OCI-LY1 (cell line): ENCODE data around the gene TEX14.

ENCODE experiments used
- CTCF ChIP-seq: fragments of 200-600 bp; sonication (generic), shearing (Covaris generic); IDR thresholded peaks from 2 replicates; pipeline ENCODE4 v1.5.1; 2017; ENCODE audit warnings: mild to moderate bottlenecking, antibody characterized with exemption, low read length, moderate library complexity, mixed read lengths
- EZH2 ChIP-seq: fragments of 200-600 bp; sonication (generic), shearing (Covaris generic); IDR thresholded peaks from 2 replicates; pipeline ENCODE4 v1.8.0; 2017; ENCODE audit warnings: borderline replicate concordance, mixed run types, mild to moderate bottlenecking, antibody characterized with exemption, low read length, moderate library complexity, mixed read lengths

DNA sequence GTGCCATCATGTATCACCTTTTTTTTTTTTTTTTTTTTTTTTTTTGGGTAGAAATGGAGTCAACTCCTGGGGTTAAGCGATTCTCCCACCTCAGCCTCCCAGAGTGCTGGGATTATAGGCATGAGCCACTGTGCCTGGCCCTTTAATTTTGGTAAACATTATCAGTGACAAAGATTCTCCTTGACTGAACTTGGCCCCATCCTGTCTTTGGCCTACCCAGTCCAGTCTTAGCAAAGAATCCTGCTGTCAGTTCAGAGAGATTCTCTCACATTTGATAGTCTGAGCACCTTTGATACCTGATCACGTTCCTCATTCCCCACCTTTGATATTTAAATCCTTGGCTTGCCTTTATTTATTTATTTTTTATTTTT is 12.1 kb upstream of the TEX14 start:
- TF ChIP-seq CTCF, result no peak
- TF ChIP-seq EZH2, result no peak
